GM18508 (cell line): Measurements from ENCODE around the gene ARID1B.

Experiments used
- ATAC-seq: cut with Tn5 transposase; IDR thresholded peaks from one replicate; pipeline ENCODE4 v1.9.1; 2021; ENCODE audit warnings: moderate number of reproducible peaks; ENCODE audit not compliant: insufficient read depth, unreplicated experiment

The ARID1B gene

DNA sequence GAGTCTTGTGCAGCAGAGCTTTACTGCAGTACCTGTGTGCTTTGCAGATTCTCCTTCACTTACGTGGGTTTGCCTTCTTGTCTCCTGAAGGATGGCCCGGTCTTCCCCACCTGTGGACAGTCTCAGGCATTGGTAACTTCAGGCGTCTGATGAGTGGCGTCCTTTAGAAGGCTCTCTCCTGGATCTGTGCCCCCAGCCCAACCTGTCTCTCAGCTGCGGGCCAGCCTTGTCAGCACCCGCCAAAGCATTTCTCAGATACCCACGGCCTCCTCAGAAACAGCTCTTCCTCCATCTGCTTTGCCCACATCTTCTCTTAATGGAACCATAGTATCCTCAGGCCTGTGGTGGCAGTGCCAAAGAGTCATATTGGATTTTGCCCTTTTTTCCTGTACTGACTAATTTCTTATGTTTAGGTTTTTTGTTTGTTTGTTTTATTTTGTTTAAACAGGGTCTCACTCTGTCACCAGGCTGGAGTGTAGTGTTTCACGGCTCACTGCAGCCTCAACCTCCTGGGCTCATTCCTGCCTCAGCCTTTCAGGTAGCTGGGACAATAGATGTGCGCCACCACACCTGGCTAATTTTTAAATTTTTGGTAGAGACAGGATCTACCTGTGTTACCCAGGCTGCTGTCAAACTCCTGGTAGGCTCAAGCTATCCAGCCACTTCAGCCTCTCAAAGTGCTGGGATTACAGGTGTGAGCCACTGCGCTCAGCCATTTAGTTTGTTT lies 96.6 kb downstream of the ARID1B start:
- ATAC-seq = no peak

DNA sequence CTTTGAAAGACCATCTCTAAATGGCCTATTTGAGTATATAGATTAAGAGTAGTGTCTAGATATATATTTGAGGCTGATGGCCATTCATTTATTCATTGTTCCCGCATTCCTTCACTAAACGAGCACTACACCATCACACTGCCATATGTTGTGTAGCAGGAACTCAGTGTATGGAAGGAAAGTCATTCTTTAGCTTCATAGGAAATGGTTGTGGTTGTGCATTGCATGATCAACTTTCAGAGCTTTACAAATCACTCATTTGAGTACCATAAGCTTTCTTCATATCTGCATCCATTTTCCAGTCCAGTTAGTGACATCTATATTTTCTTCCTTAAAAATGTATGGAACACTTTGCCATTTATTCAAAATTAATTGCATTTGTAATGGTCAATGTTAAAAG lies 97.9 kb downstream of the ARID1B start:
- ATAC-seq = no peak

- ATAC-seq = no peak
Observed at GRCh38 chr6:156876302-156876701, 99.1 kb downstream of the ARID1B start.

- no peak for ATAC-seq
Observed at GRCh38 chr6:156877126-156877863, 100.1 kb downstream of the ARID1B start.

DNA sequence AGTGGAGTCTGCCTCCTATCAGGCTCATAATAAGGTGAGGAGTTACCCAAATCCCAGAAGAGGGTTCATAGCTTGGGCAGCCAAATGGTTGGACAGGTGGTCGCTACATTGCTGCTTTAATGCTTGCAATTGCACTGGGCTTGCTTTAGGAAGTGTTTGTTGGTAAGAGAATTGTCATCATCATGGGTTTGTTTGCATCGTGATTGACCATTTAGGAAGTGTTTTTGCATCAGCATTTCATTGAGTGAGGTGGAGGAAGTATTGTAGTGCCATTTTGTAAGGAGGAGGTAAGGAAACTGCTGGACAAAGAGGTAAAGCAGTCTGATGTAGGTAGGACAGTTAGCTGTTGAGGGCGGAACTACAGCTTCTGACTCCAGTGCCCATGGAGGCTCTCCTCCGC lies 101.5 kb downstream of the ARID1B start:
- no peak for ATAC-seq

GRCh38 chr6:156879186-156879585 lies 102.0 kb downstream of the ARID1B start:
- no peak for ATAC-seq

DNA sequence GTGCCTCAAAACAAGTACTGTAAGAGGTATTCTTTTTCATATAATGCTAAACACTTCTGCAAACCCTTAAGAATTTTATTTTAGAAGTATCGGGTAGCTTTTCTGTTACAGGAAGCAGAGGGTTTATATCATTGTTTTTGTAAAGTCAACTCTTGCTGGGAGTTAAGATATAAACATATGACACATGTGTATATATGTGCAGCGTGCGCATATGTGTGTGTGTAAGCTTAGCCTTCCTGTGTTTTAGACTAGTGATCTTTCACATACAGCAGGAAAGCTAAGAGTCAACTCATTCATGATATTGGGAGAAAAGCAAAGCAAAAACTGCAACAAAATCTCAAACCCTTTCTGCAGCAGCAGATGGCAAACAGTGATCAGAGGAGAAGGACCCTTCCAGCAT lies 102.4 kb downstream of the ARID1B start:
- ATAC-seq = no peak

- no peak for ATAC-seq
Observed at GRCh38 chr6:156880913-156881312, 103.7 kb downstream of the ARID1B start.

GRCh38 chr6:156881687-156882629 lies 104.8 kb downstream of the ARID1B start:
- ATAC-seq = no peak

- ATAC-seq = no peak
Observed at GRCh38 chr6:156883497-156884252, 106.5 kb downstream of the ARID1B start.

DNA sequence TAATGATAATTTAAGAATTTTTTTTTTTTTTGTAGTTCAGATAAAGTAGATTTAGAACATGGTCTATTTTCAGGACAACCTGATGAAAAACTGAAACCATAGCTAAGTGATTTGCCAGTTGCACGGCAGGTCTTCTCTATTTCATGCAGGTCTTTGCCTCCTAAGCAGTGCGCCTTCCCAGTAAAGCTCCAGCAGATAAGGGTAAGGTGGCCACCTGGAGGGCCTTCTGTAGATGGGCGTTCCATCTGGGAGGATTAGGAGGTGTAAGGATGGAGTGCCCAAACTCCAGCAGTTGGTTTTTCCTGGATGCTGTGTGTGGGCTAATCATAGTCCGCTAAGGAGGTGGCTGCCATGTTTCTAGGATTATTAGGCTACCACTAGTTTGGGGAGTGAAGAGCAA lies 107.1 kb downstream of the ARID1B start:
- no peak for ATAC-seq

DNA sequence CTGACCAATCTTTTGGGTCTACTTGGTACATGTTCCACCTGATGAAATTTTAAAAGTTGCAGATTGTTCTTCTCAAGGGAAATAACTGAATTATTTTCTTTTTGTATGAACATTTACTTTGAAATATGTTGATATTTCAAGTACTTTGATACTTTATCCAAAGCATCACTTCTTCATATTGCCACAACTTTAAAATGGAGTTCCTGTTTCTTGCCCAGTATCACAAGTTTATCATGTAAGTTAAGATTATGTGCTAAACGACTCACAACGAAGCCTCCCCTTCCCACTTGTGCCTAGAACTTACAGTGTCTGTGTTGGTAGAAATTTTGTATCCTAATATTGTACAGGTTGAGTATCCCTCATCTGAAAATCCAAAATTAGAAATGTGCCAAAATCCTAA lies 108.4 kb downstream of the ARID1B start:
- ATAC-seq = no peak

DNA sequence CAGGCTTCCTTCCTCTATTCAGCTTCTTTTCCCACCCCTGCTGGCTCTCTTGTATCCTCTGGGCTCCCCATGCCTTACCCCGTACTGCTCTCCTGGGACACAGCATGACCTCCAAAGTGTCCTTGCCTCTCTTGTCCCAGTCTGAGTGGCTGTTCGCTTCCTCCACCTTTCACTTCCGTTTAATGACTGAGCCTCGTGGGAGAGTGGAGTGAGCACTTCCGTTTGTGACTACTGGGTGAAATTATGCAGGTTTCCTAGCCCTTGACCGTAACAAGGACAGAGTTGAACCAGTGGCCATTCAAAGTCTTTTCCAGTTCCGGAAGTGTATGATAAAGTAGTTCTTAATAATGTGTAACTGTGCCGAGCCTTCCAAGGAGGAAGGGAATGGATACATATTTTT lies 109.2 kb downstream of the ARID1B start:
- no peak for ATAC-seq

DNA sequence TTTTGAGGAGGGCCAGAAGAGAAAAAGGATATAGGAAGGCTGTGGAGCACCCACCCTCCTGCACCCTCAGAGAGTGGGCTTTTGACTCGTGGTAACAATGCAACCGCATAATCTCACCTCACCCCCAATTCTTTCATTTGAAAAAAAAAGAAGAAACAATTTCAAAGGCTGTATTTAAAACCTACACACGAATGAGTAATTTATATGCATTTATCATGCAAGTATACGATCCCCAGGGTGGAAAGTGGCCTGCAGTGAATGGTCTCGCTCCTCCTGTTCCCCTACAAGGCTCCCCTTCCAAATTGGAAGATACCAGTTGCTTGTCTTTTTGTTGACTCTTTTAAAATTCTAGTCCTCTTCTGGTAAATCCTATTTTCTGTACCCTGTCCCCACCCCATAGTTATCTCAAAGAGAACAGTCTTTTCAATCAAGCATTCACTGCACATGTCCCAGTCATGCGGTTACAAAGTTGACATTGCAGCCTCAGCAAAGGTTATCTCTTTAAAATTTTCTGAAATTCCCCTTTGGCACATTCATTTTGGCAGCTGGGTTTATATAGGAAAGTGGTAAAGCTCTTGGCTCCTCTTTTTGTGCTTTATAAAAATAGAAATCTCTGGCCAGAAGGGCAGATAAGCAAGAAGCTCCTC lies 110.6 kb downstream of the ARID1B start:
- no peak for ATAC-seq

- ATAC-seq = no peak
Observed at GRCh38 chr6:156889469-156889868, 112.3 kb downstream of the ARID1B start.

DNA sequence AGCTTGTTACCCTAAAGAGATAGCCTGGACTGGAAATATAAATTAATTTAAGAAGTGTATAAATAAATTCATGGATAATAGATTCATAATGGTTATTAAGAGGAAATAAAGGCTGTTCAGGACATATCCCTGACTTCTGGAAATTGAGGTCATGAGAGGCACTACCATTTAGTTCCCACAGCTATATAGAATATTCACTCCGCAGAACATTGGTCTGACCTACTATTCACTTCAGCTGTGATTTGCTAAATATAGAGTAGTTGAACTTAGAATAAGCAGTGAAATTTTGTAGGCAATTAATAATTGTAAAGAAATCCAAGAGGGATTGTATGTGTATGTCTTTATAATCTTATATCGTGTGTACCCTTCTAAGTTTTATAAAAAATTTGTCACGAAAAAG lies 112.8 kb downstream of the ARID1B start:
- ATAC-seq = no peak

GRCh38 chr6:156890627-156891314 lies 113.6 kb downstream of the ARID1B start:
- no peak for ATAC-seq

DNA sequence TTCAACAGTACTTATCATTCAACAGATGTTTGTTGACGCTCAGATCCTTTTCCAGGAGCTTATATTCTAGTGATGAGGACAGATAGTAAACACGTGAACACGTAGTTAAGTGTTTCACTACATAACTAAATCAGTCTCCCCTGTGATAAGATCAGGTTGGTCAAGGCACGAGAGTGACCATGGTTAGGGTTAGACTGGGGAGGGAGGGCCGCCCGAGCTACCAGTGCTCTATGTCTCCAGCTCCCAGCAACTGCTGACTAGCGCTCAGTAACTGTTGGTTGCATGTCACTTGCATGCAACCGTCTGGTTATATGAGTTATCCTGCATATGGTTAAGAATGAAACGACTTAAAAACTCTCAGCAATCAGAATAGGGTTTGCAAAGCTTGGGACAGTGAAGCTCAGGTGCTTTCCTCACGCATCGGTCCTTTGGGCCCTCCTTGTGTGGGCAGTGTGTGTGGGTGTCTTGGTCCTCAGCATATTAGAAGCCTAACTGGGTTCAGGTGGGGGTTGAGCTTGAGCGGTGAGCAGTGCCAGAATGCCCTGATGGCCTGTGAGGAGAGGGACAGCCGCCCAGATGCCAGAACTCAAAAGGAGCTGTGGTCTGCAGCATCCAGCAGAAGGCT lies 120.8 kb downstream of the ARID1B start:
- ATAC-seq = no peak

DNA sequence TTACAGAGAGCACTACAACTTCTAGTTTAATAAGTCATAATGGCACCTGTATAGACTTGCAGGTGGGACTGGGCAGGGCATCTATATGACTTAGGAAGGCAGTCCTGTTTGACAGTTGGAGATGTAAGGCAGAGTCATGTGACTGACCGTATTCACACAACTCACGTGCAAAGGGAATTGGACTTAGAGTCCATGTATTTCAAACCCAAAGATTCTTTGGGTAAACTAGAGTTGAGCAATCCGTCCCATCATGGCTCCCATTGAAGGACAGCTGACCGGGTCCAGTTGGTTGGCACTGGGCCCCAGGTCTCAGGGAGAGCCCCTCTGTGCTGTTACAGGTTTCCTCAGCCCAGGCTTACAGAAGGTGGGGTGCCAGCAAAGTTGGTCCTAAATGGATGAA lies 121.9 kb downstream of the ARID1B start:
- ATAC-seq = no peak
